ENCODE data around the gene TFB1M. TPM values are rescaled to one million over a fixed set of nuclear protein-coding genes. Genes with fewer than 3 reads are reported as not detected.

Gene TFB1M
- total RNA-seq, 2 experiments from 2014 or later: 7.2 to 9.2 TPM

DNA sequence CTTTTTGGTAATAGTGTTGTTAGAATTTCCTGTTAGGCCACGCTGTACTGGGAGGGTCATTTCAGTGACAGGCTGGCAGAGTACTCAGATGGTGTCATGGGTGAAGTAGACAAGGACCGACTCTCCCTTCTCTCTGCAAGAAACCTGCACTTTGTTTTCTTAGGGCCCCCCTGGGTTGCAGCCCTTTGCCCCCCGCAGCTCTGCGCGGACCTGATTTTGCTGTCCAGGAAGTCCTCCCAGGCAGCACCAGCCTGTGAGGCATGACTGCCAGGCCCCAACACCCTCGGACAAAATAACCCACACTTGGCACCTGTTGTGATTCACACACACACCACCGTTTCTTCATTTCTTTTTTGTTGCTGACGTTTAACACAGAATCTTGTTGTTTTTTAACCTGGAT, 72.3 kb downstream of the TFB1M start:
- no peaks in the 10 kb centered on the region for H3K36me3 Mint-ChIP-seq (ENCODE audit: low read depth)
- Histone ChIP-seq H3K9me3 (ENCODE audit: control insufficient read depth in 1 of 2, insufficient read depth in 1 of 2, low read length in 2 of 2) (peaks cover 0 to 6% of the 10 kb centered on the region in 2 experiments), H3K27me3 (ENCODE audit: control insufficient read depth in 1 of 2, insufficient read depth in 2 of 2, low read length in 2 of 2) (no peaks in the 10 kb centered on the region), H3K4me3 (ENCODE audit: low read length) (no peak overlapping the region), H3K27ac (ENCODE audit: low read depth in 1 of 2, low read length in 2 of 2) (no peak overlapping the region), H3K4me1 (ENCODE audit: insufficient read depth, low read length) (no peaks in the 10 kb centered on the region), H3K36me3 (ENCODE audit: insufficient read depth, low read length) (no peaks in the 10 kb centered on the region)
- H3K27ac Mint-ChIP-seq: no peak overlapping the region
- TF ChIP-seq, protein P1, sequence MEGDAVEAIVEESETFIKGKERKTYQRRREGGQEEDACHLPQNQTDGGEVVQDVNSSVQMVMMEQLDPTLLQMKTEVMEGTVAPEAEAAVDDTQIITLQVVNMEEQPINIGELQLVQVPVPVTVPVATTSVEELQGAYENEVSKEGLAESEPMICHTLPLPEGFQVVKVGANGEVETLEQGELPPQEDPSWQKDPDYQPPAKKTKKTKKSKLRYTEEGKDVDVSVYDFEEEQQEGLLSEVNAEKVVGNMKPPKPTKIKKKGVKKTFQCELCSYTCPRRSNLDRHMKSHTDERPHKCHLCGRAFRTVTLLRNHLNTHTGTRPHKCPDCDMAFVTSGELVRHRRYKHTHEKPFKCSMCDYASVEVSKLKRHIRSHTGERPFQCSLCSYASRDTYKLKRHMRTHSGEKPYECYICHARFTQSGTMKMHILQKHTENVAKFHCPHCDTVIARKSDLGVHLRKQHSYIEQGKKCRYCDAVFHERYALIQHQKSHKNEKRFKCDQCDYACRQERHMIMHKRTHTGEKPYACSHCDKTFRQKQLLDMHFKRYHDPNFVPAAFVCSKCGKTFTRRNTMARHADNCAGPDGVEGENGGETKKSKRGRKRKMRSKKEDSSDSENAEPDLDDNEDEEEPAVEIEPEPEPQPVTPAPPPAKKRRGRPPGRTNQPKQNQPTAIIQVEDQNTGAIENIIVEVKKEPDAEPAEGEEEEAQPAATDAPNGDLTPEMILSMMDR (IDR thresholded peaks at IDR 0.05): no peak
- no peaks in the 10 kb centered on the region for H3K4me1 Mint-ChIP-seq (ENCODE audit: low read depth)
- intact Hi-C loops (cut with DNase I, micrococcal nuclease): no loop called here
- ChIA-PET CTCF (no interaction called here), POLR2A (no interaction called here)
- no peak for DNase-seq
- peaks cover 2% of the 10 kb centered on the region for H3K9me3 Mint-ChIP-seq
- H3K4me3 Mint-ChIP-seq: no peak overlapping the region
- ATAC-seq (ENCODE audit: poor library complexity): no peak
- peaks cover 12% of the 10 kb centered on the region for H3K27me3 Mint-ChIP-seq

DNA sequence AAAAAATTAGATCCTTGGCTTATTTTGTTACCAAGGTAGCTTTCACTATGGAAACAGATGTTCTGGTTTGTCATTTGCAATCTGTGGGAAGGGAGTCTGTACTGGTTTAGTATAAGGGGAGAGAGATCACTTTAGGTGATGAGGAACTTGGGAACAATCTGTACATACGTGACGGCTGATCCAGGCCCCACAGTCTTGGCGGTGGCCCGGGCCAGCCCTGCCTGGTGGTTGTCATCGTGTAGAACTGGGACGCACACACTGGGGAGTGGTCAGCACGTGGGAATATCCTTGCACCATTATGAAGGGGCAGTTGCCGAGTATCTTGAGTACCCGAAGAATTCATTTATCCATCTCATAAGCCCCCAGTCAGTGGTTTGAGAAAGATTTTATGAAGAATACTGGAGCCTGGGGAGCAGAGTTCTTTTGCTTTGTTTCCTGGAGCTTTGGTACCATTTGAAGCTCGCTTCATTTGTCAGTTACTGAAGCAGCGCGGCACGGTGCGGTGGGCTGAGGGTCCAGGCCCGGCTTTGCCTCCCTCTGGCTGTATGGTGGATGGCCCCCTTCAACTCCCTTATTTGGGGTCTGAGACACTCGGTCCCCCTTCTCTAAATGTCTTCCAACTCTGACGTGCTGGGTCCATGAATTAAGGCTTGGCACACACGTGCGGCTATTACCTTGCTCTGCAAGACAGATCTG, 73.2 kb downstream of the TFB1M start:
- DNase-seq (no peak), ATAC-seq (ENCODE audit: poor library complexity) (no peak)
- H3K36me3 ChIP-seq (ENCODE audit: insufficient read depth, low read length): no peaks in the 10 kb centered on the region
- ChIA-PET POLR2A (no interaction called here), CTCF (no interaction called here)
- no peaks in the 10 kb centered on the region for H3K4me1 ChIP-seq (ENCODE audit: insufficient read depth, low read length)
- Mint-ChIP-seq H3K9me3 (peaks cover 2% of the 10 kb centered on the region), H3K4me1 (ENCODE audit: low read depth) (no peaks in the 10 kb centered on the region), H3K27ac (no peak overlapping the region), H3K36me3 (ENCODE audit: low read depth) (no peaks in the 10 kb centered on the region), H3K4me3 (no peak overlapping the region), H3K27me3 (peaks cover 12% of the 10 kb centered on the region)
- TF ChIP-seq, protein P1 (IDR thresholded peaks at IDR 0.05): no peak
- no peak overlapping the region for H3K27ac ChIP-seq (ENCODE audit: low read depth in 1 of 2, low read length in 2 of 2)
- no peaks in the 10 kb centered on the region for H3K27me3 ChIP-seq (ENCODE audit: control insufficient read depth in 1 of 2, insufficient read depth in 2 of 2, low read length in 2 of 2)
- peaks cover 0 to 6% of the 10 kb centered on the region in 2 experiments for H3K9me3 ChIP-seq (ENCODE audit: control insufficient read depth in 1 of 2, insufficient read depth in 1 of 2, low read length in 2 of 2)
- intact Hi-C loops (cut with DNase I, micrococcal nuclease): no loop called here
- no peak overlapping the region for H3K4me3 ChIP-seq (ENCODE audit: low read length)

DNA sequence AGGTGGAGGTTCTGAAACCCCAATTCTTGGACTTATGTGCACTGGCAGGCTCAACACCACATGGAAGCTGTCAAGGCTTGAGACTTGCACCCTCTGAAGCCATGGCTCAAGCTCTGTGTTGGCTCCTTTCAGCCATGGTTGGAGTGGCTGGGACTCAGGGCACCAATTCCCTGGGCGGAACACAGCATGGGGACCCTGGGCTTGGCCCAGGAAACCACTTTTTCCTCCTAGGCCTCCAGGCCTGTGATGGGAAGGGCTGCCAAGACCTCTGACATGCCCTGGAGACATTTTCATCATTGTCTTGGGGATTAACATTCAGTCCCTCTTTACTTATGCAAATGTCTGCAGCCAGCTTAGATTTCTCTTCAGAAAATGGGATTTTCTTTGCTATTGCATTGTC, 76.7 kb downstream of the TFB1M start:
- H3K27me3 Mint-ChIP-seq: peaks cover 12% of the 10 kb centered on the region
- DNase-seq (no peak), ATAC-seq (ENCODE audit: poor library complexity) (no peak)
- TF ChIP-seq, protein P1 (IDR thresholded peaks at IDR 0.05): no peak
- H3K9me3 Mint-ChIP-seq: peaks cover 2% of the 10 kb centered on the region
- ChIA-PET POLR2A (no interaction called here), CTCF (no interaction called here)
- no peaks in the 10 kb centered on the region for H3K36me3 Mint-ChIP-seq (ENCODE audit: low read depth)
- H3K27ac ChIP-seq (ENCODE audit: low read depth in 1 of 2, low read length in 2 of 2): no peak overlapping the region
- H3K4me1 Mint-ChIP-seq (ENCODE audit: low read depth): no peaks in the 10 kb centered on the region
- no peak overlapping the region for H3K4me3 ChIP-seq (ENCODE audit: low read length)
- intact Hi-C loops (cut with DNase I, micrococcal nuclease): no loop called here
- H3K27me3 ChIP-seq (ENCODE audit: control insufficient read depth in 1 of 2, insufficient read depth in 2 of 2, low read length in 2 of 2): no peaks in the 10 kb centered on the region
- H3K4me3 Mint-ChIP-seq: no peak overlapping the region
- peaks cover 0 to 6% of the 10 kb centered on the region in 2 experiments for H3K9me3 ChIP-seq (ENCODE audit: control insufficient read depth in 1 of 2, insufficient read depth in 1 of 2, low read length in 2 of 2)
- H3K4me1 ChIP-seq (ENCODE audit: insufficient read depth, low read length): no peaks in the 10 kb centered on the region
- H3K27ac Mint-ChIP-seq: no peak overlapping the region
- no peaks in the 10 kb centered on the region for H3K36me3 ChIP-seq (ENCODE audit: insufficient read depth, low read length)

Data from CD4-positive, alpha-beta T cell (primary cell).